Peyer's patch (tissue), 4 donors: ENCODE results near the gene PLCL1.

Experiments used
- CTCF ChIP-seq, 6 experiments: fragments of 450-650 bp in 4 of 6; fragments of 200-600 bp in 2 of 6; sonication (generic) in 1 of 6; IDR thresholded peaks; one replicate each; pipeline ENCODE4 v1.5.1; 2017 to 2019; ENCODE audit warnings: antibody characterized with exemption in 6 of 6, mild to moderate bottlenecking in 3 of 6, moderate library complexity in 1 of 6
- POLR2A ChIP-seq, 2 donors: fragments of 450-650 bp; IDR thresholded peaks; one replicate each; pipeline ENCODE4 v1.5.1; 2017; ENCODE audit warnings: antibody characterized with exemption in 2 of 2, mild to moderate bottlenecking in 2 of 2, moderate library complexity in 2 of 2

- TF ChIP-seq POLR2A (IDR thresholded peaks at IDR 0.05) (no peak), CTCF (IDR thresholded peaks at IDR 0.05) (no peak)
Measured at GRCh38 chr2:198102120-198102519, 297.7 kb downstream of the PLCL1 start.
